NB4 (cell line): ENCODE data around the gene C1QL3.

ENCODE experiments used
- CTCF ChIP-seq: IDR thresholded peaks from one replicate; pipeline ENCODE4 v1.5.1; 2012; ENCODE audit warnings: low read depth, low read length
- POLR2A ChIP-seq: IDR thresholded peaks from 2 replicates; pipeline ENCODE4 v1.6.1; 2011; ENCODE audit warnings: mild to moderate bottlenecking; ENCODE audit not compliant: insufficient read length; ENCODE audit errors: extremely low read depth

GRCh38 chr10:16483241-16483917 lies 38.3 kb downstream of the C1QL3 start:
- TF ChIP-seq CTCF (no peak), POLR2A (no peak)
